Liver (tissue), 3 donors: ENCODE data around the gene TYRO3.

ENCODE experiments used
- JUND ChIP-seq, 2 donors: IDR thresholded peaks; 2 replicates each; pipeline ENCODE4 v1.6.1; 2016; ENCODE audit warnings: antibody characterized with exemption in 2 of 2
- RAD21 ChIP-seq, 2 donors: IDR thresholded peaks; 2 replicates each; pipeline ENCODE4 v1.6.1; 2016; ENCODE audit warnings: antibody characterized with exemption in 2 of 2, mild to moderate bottlenecking in 2 of 2
- SP1 ChIP-seq: IDR thresholded peaks from 2 replicates; pipeline ENCODE4 v1.6.1; 2018; ENCODE audit warnings: antibody characterized with exemption, mild to moderate bottlenecking
- YY1 ChIP-seq: IDR thresholded peaks from 2 replicates; pipeline ENCODE4 v1.6.1; 2016; ENCODE audit warnings: antibody characterized with exemption, mild to moderate bottlenecking
- TF ChIP-seq, protein P1 (sequence below): fragments of 150-350 bp; IDR thresholded peaks from 2 replicates; pipeline ENCODE4 v1.5.1; 2017; ENCODE audit warnings: improper control_type of control experiment, low read depth, low read length; ENCODE audit not compliant: missing input control
- TF ChIP-seq, protein P2 (sequence below): IDR thresholded peaks from 2 replicates; pipeline ENCODE4 v1.6.1; 2016; ENCODE audit warnings: antibody characterized with exemption
- TF ChIP-seq, protein P3 (sequence below): IDR thresholded peaks from 2 replicates; pipeline ENCODE4 v1.6.1; 2016; ENCODE audit warnings: antibody characterized with exemption, mild to moderate bottlenecking
- donor health status: healthy.
- donor health status: healthy.

DNA sequence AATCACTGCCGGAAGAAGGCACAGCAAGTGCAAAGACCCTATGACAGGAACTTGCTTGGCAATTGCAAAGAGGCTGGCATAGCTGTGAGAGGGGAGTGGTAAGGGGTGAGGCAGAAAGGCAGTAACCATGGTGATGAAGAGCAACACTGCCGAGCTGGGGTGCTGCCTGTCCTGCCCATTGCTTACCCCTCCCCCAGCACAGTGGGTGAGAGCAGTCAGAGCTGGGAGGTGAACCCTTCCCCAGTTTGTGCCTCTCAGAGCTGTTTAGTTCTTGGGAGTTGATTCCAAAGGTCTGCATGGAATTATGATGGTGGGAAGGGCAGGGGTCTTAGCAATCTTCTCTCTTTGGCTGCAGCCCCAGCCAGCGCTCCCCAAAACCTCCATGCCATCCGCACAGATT is 8.8 kb downstream of the TYRO3 start:
- TF ChIP-seq, protein P1, sequence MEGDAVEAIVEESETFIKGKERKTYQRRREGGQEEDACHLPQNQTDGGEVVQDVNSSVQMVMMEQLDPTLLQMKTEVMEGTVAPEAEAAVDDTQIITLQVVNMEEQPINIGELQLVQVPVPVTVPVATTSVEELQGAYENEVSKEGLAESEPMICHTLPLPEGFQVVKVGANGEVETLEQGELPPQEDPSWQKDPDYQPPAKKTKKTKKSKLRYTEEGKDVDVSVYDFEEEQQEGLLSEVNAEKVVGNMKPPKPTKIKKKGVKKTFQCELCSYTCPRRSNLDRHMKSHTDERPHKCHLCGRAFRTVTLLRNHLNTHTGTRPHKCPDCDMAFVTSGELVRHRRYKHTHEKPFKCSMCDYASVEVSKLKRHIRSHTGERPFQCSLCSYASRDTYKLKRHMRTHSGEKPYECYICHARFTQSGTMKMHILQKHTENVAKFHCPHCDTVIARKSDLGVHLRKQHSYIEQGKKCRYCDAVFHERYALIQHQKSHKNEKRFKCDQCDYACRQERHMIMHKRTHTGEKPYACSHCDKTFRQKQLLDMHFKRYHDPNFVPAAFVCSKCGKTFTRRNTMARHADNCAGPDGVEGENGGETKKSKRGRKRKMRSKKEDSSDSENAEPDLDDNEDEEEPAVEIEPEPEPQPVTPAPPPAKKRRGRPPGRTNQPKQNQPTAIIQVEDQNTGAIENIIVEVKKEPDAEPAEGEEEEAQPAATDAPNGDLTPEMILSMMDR, result no peak
- TF ChIP-seq JUND (IDR thresholded peaks at IDR 0.05) (no peak), SP1 (no peak), YY1 (no peak), RAD21 (IDR thresholded peaks at IDR 0.05) (no peak)
- TF ChIP-seq, protein P2, sequence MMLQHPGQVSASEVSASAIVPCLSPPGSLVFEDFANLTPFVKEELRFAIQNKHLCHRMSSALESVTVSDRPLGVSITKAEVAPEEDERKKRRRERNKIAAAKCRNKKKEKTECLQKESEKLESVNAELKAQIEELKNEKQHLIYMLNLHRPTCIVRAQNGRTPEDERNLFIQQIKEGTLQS, result no peak
- TF ChIP-seq, protein P3, sequence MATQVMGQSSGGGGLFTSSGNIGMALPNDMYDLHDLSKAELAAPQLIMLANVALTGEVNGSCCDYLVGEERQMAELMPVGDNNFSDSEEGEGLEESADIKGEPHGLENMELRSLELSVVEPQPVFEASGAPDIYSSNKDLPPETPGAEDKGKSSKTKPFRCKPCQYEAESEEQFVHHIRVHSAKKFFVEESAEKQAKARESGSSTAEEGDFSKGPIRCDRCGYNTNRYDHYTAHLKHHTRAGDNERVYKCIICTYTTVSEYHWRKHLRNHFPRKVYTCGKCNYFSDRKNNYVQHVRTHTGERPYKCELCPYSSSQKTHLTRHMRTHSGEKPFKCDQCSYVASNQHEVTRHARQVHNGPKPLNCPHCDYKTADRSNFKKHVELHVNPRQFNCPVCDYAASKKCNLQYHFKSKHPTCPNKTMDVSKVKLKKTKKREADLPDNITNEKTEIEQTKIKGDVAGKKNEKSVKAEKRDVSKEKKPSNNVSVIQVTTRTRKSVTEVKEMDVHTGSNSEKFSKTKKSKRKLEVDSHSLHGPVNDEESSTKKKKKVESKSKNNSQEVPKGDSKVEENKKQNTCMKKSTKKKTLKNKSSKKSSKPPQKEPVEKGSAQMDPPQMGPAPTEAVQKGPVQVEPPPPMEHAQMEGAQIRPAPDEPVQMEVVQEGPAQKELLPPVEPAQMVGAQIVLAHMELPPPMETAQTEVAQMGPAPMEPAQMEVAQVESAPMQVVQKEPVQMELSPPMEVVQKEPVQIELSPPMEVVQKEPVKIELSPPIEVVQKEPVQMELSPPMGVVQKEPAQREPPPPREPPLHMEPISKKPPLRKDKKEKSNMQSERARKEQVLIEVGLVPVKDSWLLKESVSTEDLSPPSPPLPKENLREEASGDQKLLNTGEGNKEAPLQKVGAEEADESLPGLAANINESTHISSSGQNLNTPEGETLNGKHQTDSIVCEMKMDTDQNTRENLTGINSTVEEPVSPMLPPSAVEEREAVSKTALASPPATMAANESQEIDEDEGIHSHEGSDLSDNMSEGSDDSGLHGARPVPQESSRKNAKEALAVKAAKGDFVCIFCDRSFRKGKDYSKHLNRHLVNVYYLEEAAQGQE, result no peak
